LNCaP clone FGC (cell line): ENCODE measurements around the gene OR2A5.
"Not testable (repeated sequence)": the region's sequence is repeated elsewhere in the genome, so short reads cannot be mapped to it uniquely, and the experiment has no call there.

Source experiments
- DNase-seq: peaks from one replicate; pipeline ENCODE4 v3.0.0-alpha.2; 2011; ENCODE audit warnings: low read depth
- H3K4me3 ChIP-seq: 2 replicates; pipeline ENCODE4 v1.5.1; 2011; ENCODE audit warnings: mild to moderate bottlenecking, low read depth, low read length, control low read depth
- TF ChIP-seq, protein P1 (sequence below): IDR thresholded peaks from 2 replicates; pipeline ENCODE4 v1.5.1; 2012; ENCODE audit warnings: mild to moderate bottlenecking; ENCODE audit not compliant: control insufficient read depth, insufficient read depth; ENCODE audit errors: extremely low read depth

OR2A5 gene

DNA sequence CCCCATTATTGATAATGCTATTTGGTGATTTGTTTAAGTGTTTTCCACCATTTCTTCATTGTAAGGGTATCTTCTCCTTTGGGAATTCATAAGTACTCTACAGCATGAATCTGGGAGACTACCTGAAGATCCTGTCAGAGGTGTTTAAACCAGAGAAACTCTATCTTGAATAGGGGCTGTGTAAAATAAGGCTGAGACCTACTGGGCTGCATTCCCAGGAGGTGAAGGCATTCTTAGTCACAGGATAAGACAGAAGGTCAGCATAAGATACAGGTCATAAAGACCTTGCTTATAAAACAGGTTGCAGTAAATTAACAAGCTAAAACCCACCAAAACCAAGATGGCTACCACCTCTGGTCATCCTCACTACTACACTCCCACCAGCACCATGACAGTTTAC is 13.4 kb upstream of the OR2A5 start:
- H3K4me3 ChIP-seq = no peak overlapping the region
- DNase-seq = no peak
- TF ChIP-seq, protein P1, sequence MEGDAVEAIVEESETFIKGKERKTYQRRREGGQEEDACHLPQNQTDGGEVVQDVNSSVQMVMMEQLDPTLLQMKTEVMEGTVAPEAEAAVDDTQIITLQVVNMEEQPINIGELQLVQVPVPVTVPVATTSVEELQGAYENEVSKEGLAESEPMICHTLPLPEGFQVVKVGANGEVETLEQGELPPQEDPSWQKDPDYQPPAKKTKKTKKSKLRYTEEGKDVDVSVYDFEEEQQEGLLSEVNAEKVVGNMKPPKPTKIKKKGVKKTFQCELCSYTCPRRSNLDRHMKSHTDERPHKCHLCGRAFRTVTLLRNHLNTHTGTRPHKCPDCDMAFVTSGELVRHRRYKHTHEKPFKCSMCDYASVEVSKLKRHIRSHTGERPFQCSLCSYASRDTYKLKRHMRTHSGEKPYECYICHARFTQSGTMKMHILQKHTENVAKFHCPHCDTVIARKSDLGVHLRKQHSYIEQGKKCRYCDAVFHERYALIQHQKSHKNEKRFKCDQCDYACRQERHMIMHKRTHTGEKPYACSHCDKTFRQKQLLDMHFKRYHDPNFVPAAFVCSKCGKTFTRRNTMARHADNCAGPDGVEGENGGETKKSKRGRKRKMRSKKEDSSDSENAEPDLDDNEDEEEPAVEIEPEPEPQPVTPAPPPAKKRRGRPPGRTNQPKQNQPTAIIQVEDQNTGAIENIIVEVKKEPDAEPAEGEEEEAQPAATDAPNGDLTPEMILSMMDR = no peak

DNA sequence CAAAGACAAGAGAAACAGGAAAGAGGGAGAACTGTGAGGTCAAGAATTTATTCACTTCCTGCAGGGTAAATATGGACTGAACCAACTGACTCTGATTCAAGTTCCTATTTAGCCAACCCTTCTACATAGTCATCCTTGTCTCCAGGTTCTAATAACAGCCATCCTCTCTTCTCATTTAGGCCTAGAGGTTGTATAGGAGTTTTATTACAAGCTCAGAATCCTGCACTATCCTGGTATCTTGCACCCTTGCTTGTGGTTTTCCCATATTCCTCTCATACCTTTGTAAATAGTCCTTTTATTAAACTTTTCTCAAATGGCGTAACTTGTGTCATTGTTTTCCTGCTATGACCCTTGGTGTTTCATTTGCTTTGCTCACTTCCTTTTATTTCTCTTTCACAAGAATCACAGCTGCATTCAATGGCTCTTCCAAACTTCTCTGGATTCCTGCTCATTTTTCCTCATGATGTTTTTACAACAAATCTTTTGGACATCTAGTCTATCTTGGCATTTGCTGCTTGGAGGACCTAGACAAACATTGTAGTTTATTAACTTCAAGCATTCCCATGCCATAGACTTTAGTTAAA is 12.4 kb upstream of the OR2A5 start:
- no peak overlapping the region for H3K4me3 ChIP-seq
- TF ChIP-seq, protein P1 = no peak
- DNase-seq = no peak

DNA sequence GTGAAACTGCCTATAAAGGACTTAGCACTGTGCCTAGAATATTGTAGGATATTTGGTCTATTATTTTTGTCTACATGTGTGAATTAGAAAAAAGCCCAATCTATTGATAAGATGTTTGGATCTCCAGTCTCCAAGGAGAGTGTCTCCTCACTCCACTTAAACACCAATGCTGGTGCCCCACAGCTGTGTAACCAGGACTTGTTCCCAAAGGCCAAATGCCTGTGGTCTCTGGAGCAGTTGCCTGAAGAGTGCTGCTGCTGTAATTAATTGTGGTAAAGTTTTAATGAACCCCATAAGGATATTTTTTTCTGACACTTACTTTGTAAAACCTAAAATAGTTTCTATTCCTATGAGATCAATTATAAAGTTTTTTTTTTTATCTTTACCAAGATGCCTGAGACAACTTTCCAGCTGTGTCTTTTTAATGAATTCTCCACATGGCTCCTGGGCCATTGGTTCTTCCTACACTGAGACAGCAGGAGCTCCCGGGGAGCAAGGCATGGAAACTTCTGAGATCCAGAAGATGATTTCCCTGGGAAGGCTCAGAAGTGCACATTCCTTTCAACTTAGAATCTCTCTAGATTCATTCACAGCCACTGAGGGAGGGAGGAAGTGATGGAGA is 11.2 kb upstream of the OR2A5 start:
- H3K4me3 ChIP-seq = no peak overlapping the region
- DNase-seq = no peak
- TF ChIP-seq, protein P1 = no peak

DNA sequence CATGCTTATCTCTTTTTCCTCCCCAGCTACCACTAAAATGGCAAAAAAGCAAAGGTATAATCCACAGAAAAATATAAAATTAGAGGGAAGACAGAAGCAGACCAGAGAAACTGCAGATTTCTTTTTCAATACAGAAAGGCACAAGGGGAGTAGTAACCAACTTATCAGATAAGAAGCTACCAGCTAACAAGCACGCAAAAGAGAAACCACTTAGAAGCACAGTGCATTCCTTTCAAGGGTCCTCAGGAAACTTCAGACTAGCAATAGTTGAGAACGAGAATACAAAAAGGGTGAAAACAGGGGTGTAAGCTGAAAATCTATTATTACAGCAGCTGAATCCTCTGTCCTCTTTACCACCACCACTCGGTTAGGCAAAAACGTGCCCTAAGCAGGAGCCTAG is 9.9 kb upstream of the OR2A5 start:
- TF ChIP-seq, protein P1 = no peak
- DNase-seq = no peak
- no peak overlapping the region for H3K4me3 ChIP-seq

DNA sequence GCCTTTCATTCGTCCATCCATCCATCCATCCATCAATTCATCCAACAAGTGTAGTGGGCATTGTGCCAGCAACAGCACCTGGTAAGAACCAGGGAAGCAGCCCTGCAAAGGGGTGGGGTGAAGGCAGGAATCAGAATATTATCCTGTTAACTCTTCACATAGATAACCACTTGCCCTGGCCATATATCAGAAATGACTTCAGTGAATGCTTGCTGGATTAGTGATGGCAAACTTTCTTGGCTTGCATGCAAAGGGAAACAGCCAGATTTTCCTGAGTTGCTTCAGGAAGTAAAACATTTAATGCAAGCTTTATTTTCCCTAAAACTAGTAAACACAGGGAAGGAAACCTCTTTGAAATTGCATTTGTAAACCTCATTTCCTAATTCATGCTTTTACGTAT is 743 bp downstream of the OR2A5 start:
- DNase-seq = no peak
- TF ChIP-seq, protein P1 = no peak

DNA sequence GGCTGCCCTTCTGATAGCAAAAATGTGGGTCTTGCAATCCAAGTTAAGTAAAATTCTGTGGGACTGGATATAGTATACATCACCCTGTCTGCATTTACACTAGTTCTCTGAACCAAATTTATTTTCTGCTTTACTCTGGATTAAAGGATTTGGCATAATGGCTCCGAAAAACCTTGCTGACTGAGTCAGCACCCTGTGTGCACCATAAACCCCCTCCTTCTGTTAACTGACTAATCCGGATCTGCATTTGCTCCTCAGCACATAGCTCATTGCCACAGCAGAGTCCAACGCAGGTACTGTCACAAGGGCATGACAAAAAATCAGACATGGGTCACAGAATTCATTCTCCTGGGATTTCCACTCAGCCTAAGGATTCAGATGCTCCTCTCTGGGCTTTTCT is 1.3 kb downstream of the OR2A5 start:
- DNase-seq = no peak
- H3K4me3 ChIP-seq = no peak overlapping the region
- TF ChIP-seq, protein P1 = no peak

More for the DNA sequence above, 743 bp downstream of the OR2A5 start:
- no peak overlapping the region for H3K4me3 ChIP-seq

DNA sequence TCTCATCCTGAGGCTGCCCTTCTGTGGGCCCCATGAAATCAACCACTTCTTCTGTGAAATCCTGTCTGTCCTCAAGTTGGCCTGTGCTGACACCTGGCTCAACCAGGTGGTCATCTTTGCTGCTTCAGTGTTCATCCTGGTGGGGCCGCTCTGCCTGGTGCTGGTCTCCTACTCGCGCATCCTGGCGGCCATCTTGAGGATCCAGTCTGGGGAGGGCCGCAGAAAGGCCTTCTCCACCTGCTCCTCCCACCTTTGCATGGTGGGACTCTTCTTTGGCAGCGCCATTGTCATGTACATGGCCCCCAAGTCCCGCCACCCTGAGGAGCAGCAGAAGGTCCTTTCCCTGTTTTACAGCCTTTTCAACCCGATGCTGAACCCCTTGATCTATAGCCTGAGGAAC is 2.1 kb downstream of the OR2A5 start:
- H3K4me3 ChIP-seq, DNase-seq: not testable (repeated sequence)
